Muscle layer of colon (tissue), 2 donors: Measurements from ENCODE around the gene XIRP1.

Source experiments
- H3K27ac ChIP-seq: one replicate; pipeline ENCODE4 v1.7.0; 2013; ENCODE audit warnings: low read depth, mild to moderate bottlenecking, low read length, moderate library complexity
- H3K27me3 ChIP-seq, 2 donors: one replicate each; pipeline ENCODE4 v1.7.0; 2013; ENCODE audit warnings: low read length in 2 of 2, mild to moderate bottlenecking in 2 of 2; ENCODE audit not compliant: insufficient read depth in 2 of 2, control insufficient read depth in 1 of 2
- H3K36me3 ChIP-seq: one replicate; pipeline ENCODE4 v1.7.0; 2013; ENCODE audit warnings: mild to moderate bottlenecking, low read length; ENCODE audit not compliant: insufficient read depth
- H3K4me1 ChIP-seq: one replicate; pipeline ENCODE4 v1.7.0; 2013; ENCODE audit warnings: mild to moderate bottlenecking, low read length; ENCODE audit not compliant: insufficient read depth
- H3K4me3 ChIP-seq, 2 donors: one replicate each; pipeline ENCODE4 v1.7.0; 2013; ENCODE audit warnings: low read length in 2 of 2, low read depth in 1 of 2, mild to moderate bottlenecking in 1 of 2, moderate library complexity in 1 of 2
- H3K9ac ChIP-seq: one replicate; pipeline ENCODE4 v1.7.0; 2013; ENCODE audit warnings: low read length
- H3K9me3 ChIP-seq: one replicate; pipeline ENCODE4 v1.7.0; 2013; ENCODE audit warnings: mild to moderate bottlenecking, low read length
- donor health status: abdominal sarcoma.
- donor health status: Adenocarcinoma of cecum.

The XIRP1 gene

GRCh38 chr3:39207361-39208186 lies 15.2 kb upstream of the XIRP1 start:
- Histone ChIP-seq H3K27me3 (no peaks in the 10 kb centered on the region), H3K36me3 (no peaks in the 10 kb centered on the region), H3K27ac (no peak overlapping the region), H3K4me3 (no peak overlapping the region), H3K9me3 (no peaks in the 10 kb centered on the region), H3K9ac (no peak overlapping the region), H3K4me1 (no peaks in the 10 kb centered on the region)

GRCh38 chr3:39205919-39206516 lies 13.6 kb upstream of the XIRP1 start:
- H3K9ac ChIP-seq: no peak overlapping the region
- no peaks in the 10 kb centered on the region for H3K4me1 ChIP-seq
- no peaks in the 10 kb centered on the region for H3K27me3 ChIP-seq
- no peak overlapping the region for H3K27ac ChIP-seq
- no peaks in the 10 kb centered on the region for H3K9me3 ChIP-seq
- H3K4me3 ChIP-seq: no peak overlapping the region
- no peaks in the 10 kb centered on the region for H3K36me3 ChIP-seq

GRCh38 chr3:39205131-39205530 lies 12.7 kb upstream of the XIRP1 start:
- H3K4me1 ChIP-seq: no peaks in the 10 kb centered on the region
- H3K27ac ChIP-seq: no peak overlapping the region

GRCh38 chr3:39203860-39204259 lies 11.5 kb upstream of the XIRP1 start:
- H3K4me1 ChIP-seq: no peaks in the 10 kb centered on the region
- H3K9me3 ChIP-seq: no peaks in the 10 kb centered on the region
- H3K27me3 ChIP-seq: no peaks in the 10 kb centered on the region
- no peak overlapping the region for H3K4me3 ChIP-seq
- H3K27ac ChIP-seq: no peak overlapping the region
- H3K36me3 ChIP-seq: no peaks in the 10 kb centered on the region
- no peak overlapping the region for H3K9ac ChIP-seq

More at GRCh38 chr3:39205131-39205530, 12.7 kb upstream of the XIRP1 start:
- H3K9ac ChIP-seq: no peak overlapping the region
- H3K27me3 ChIP-seq: no peaks in the 10 kb centered on the region
- no peaks in the 10 kb centered on the region for H3K9me3 ChIP-seq
- no peaks in the 10 kb centered on the region for H3K36me3 ChIP-seq
- H3K4me3 ChIP-seq: no peak overlapping the region

GRCh38 chr3:39203402-39203801 lies 11.0 kb upstream of the XIRP1 start:
- no peaks in the 10 kb centered on the region for H3K36me3 ChIP-seq
- no peak overlapping the region for H3K27ac ChIP-seq
- no peak overlapping the region for H3K9ac ChIP-seq
- H3K4me3 ChIP-seq: no peak overlapping the region
- no peaks in the 10 kb centered on the region for H3K27me3 ChIP-seq
- no peaks in the 10 kb centered on the region for H3K4me1 ChIP-seq
- no peaks in the 10 kb centered on the region for H3K9me3 ChIP-seq

- Histone ChIP-seq H3K9ac (no peak overlapping the region), H3K27me3 (no peaks in the 10 kb centered on the region), H3K36me3 (no peaks in the 10 kb centered on the region), H3K4me3 (no peak overlapping the region), H3K4me1 (no peaks in the 10 kb centered on the region), H3K9me3 (no peaks in the 10 kb centered on the region), H3K27ac (no peak overlapping the region)
Observed at GRCh38 chr3:39202094-39202493, 9.7 kb upstream of the XIRP1 start.

- no peaks in the 10 kb centered on the region for H3K9me3 ChIP-seq
- H3K36me3 ChIP-seq: no peaks in the 10 kb centered on the region
- no peak overlapping the region for H3K9ac ChIP-seq
- no peaks in the 10 kb centered on the region for H3K27me3 ChIP-seq
- no peak overlapping the region for H3K4me3 ChIP-seq
- peaks cover 7% of the 10 kb centered on the region for H3K4me1 ChIP-seq
- no peak overlapping the region for H3K27ac ChIP-seq
Observed at GRCh38 chr3:39196671-39197356, 4.4 kb upstream of the XIRP1 start.

- no peaks in the 10 kb centered on the region for H3K9me3 ChIP-seq
- no peak overlapping the region for H3K4me3 ChIP-seq
- H3K27ac ChIP-seq: no peak overlapping the region
- H3K9ac ChIP-seq: no peak overlapping the region
- no peaks in the 10 kb centered on the region for H3K27me3 ChIP-seq
- no peaks in the 10 kb centered on the region for H3K36me3 ChIP-seq
- peaks cover 7% of the 10 kb centered on the region for H3K4me1 ChIP-seq
Observed at GRCh38 chr3:39196034-39196433, 3.6 kb upstream of the XIRP1 start.

- Histone ChIP-seq H3K9ac (no peak overlapping the region), H3K4me1 (peaks cover 7% of the 10 kb centered on the region), H3K36me3 (no peaks in the 10 kb centered on the region), H3K27me3 (no peaks in the 10 kb centered on the region), H3K27ac (no peak overlapping the region), H3K9me3 (no peaks in the 10 kb centered on the region), H3K4me3 (no peak overlapping the region)
Observed at GRCh38 chr3:39193391-39193790, 996 bp upstream of the XIRP1 start.

GRCh38 chr3:39191773-39192172 lies 622 bp downstream of the XIRP1 start:
- Histone ChIP-seq H3K27me3 (no peaks in the 10 kb centered on the region), H3K9me3 (no peaks in the 10 kb centered on the region), H3K9ac (no peak overlapping the region), H3K4me1 (peaks cover 6% of the 10 kb centered on the region), H3K4me3 (no peak overlapping the region), H3K36me3 (no peaks in the 10 kb centered on the region), H3K27ac (no peak overlapping the region)

GRCh38 chr3:39191111-39191510 lies 1.3 kb downstream of the XIRP1 start:
- Histone ChIP-seq H3K9ac (no peak overlapping the region), H3K36me3 (no peaks in the 10 kb centered on the region), H3K4me1 (no peaks in the 10 kb centered on the region), H3K4me3 (no peak overlapping the region), H3K27ac (no peak overlapping the region), H3K9me3 (no peaks in the 10 kb centered on the region), H3K27me3 (no peaks in the 10 kb centered on the region)
